Activated CD4-positive, alpha-beta T cell treated with anti-CD3 and anti-CD28 coated beads for 24 hours (primary cell): Measurements from ENCODE around the gene PLPPR3.

Experiments
- DNase-seq, 2 donors: peaks; one replicate each; pipeline ENCODE4 v3.0.0-alpha.2; 2020; ENCODE audit warnings: low read depth in 2 of 2

The PLPPR3 gene

GRCh38 chr19:796692-797527, 24.8 kb downstream of the PLPPR3 start, which contains the start of gene PTBP1:
TSS of gene PTBP1 (plus strand) at chr19:797452. CDS start at chr19:797498, 46 bp downstream.
- peak; percentile 98 for DNase-seq

GRCh38 chr19:795691-796581, 25.8 kb downstream of the PLPPR3 start:
- DNase-seq, result no peak

- no peak for DNase-seq
These were observed 26.6 kb downstream of the PLPPR3 start for GRCh38 chr19:795073-795611.

- DNase-seq, result no peak
These were observed 27.9 kb downstream of the PLPPR3 start for GRCh38 chr19:793806-794205.

GRCh38 chr19:792306-792885, 29.4 kb downstream of the PLPPR3 start:
- DNase-seq, result no peak

- DNase-seq, result no peak
These were observed 30.0 kb downstream of the PLPPR3 start for GRCh38 chr19:791567-792305.

- no peak for DNase-seq
These were observed 30.7 kb downstream of the PLPPR3 start for GRCh38 chr19:791007-791566.

GRCh38 chr19:789701-790060, 32.1 kb downstream of the PLPPR3 start:
- DNase-seq, result no peak

- DNase-seq, result no peak
These were observed 32.6 kb downstream of the PLPPR3 start for GRCh38 chr19:788983-789700.

- DNase-seq, result no peak
These were observed 33.1 kb downstream of the PLPPR3 start for GRCh38 chr19:788686-788982.

- no peak for DNase-seq
These were observed 34.2 kb downstream of the PLPPR3 start for GRCh38 chr19:787536-787935.

GRCh38 chr19:784541-784940, 37.2 kb downstream of the PLPPR3 start:
- no peak for DNase-seq

GRCh38 chr19:782878-783668, 38.7 kb downstream of the PLPPR3 start:
- no peak for DNase-seq

- DNase-seq, result no peak
These were observed 39.4 kb downstream of the PLPPR3 start for GRCh38 chr19:782185-782877.

- DNase-seq, result no peak
These were observed 40.0 kb downstream of the PLPPR3 start for GRCh38 chr19:781800-782184.

- no peak for DNase-seq
These were observed 40.8 kb downstream of the PLPPR3 start for GRCh38 chr19:780935-781334.

- DNase-seq, result no peak
These were observed 42.7 kb downstream of the PLPPR3 start for GRCh38 chr19:778910-779653.

GRCh38 chr19:776549-776948, 45.2 kb downstream of the PLPPR3 start:
- no peak for DNase-seq
